Fibroblast of lung (primary cell): ENCODE data around the gene CHMP6. TPM values are rescaled to one million over a fixed set of nuclear protein-coding genes. Genes with fewer than 3 reads are reported as not detected.

Experiments used
- DNase-seq, 2 donors: peaks; one replicate each; pipeline versions ENCODE4 v3.0.0 to v3.0.0-alpha.2; 2010; ENCODE audit warnings: low read depth in 2 of 2
- H2AFZ ChIP-seq: 2 replicates; pipeline ENCODE4 v1.5.1; 2012; ENCODE audit warnings: low read length, control low read depth, inconsistent platforms
- H3K27ac ChIP-seq: 2 replicates; pipeline ENCODE4 v1.5.1; 2011; ENCODE audit warnings: low read length, control low read depth; ENCODE audit not compliant: insufficient read depth
- H3K27me3 ChIP-seq: 2 replicates; pipeline ENCODE4 v1.5.1; 2011; ENCODE audit warnings: mild to moderate bottlenecking, low read length; ENCODE audit not compliant: control insufficient read depth, insufficient read depth
- H3K36me3 ChIP-seq: 2 replicates; pipeline ENCODE4 v1.5.1; 2011; ENCODE audit warnings: low read length; ENCODE audit not compliant: control insufficient read depth, insufficient read depth
- H3K4me1 ChIP-seq: 2 replicates; pipeline ENCODE4 v1.5.1; 2011; ENCODE audit warnings: low read length; ENCODE audit not compliant: control insufficient read depth, insufficient read depth; ENCODE audit errors: extremely low read depth
- H3K4me2 ChIP-seq: 2 replicates; pipeline ENCODE4 v1.5.1; 2011; ENCODE audit warnings: low read length, control low read depth; ENCODE audit not compliant: insufficient read depth; ENCODE audit errors: extremely low read depth
- H3K4me3 ChIP-seq, 4 experiments: fragments of 200-600 bp in 1 of 4; sonication (generic) in 1 of 4; replicated peaks in 1 of 4; 2 replicates each; pipeline ENCODE4 v1.5.1; 2011 to 2016; ENCODE audit warnings: low read length in 4 of 4, low read depth in 3 of 4, mild to moderate bottlenecking in 3 of 4, control low read depth in 2 of 4, inconsistent platforms in 1 of 4, mixed read lengths in 1 of 4; ENCODE audit not compliant: insufficient read depth in 1 of 4; ENCODE audit errors: control extremely low read depth in 1 of 4
- H3K79me2 ChIP-seq: 2 replicates; pipeline ENCODE4 v1.5.1; 2012; ENCODE audit warnings: mild to moderate bottlenecking, low read length, inconsistent platforms; ENCODE audit not compliant: control insufficient read depth, insufficient read depth
- H3K9ac ChIP-seq: 2 replicates; pipeline ENCODE4 v1.5.1; 2011; ENCODE audit warnings: mild to moderate bottlenecking, low read length, control low read depth; ENCODE audit not compliant: insufficient read depth
- H3K9me3 ChIP-seq: 2 replicates; pipeline ENCODE4 v1.5.1; 2012; ENCODE audit warnings: low read depth, low read length; ENCODE audit not compliant: control insufficient read depth, insufficient read depth
- H4K20me1 ChIP-seq: 2 replicates; pipeline ENCODE4 v1.5.1; 2011; ENCODE audit warnings: low read length; ENCODE audit not compliant: control insufficient read depth, insufficient read depth; ENCODE audit errors: extremely low read depth
- CTCF ChIP-seq, 2 donors: IDR thresholded peaks in 1 of 2; conservative IDR thresholded peaks in 1 of 2; 1 replicate in 1 of 2; 2 replicates in 1 of 2; pipeline ENCODE4 v1.5.1; 2011 to 2012; ENCODE audit warnings: low read length in 2 of 2, control low read depth in 1 of 2, inconsistent platforms in 1 of 2, low read depth in 1 of 2, mild to moderate bottlenecking in 1 of 2
- EZH2 ChIP-seq: IDR thresholded peaks from 2 replicates; pipeline ENCODE4 v1.5.1; 2012; ENCODE audit warnings: low read length, control low read depth, mild to moderate bottlenecking; ENCODE audit errors: missing control alignments
- polyA plus RNA-seq, 2 donors: library from polyadenylated mRNA; depleted of rRNA in 1 of 2; stranded (reverse) in 1 of 2; unstranded in 1 of 2; fragments of >200 nt; gene quantifications; 2 replicates each; pipeline ENCODE4 v1.2.1, GENCODE V29; 2011 to 2012; ENCODE audit warnings: missing spikeins in 1 of 2
- total RNA-seq: library from RNA; depleted of rRNA; stranded (reverse); fragments of >200 nt; gene quantifications from 2 replicates; pipeline ENCODE4 v1.2.1, GENCODE V29; 2014

Gene CHMP6
- total and polyA plus RNA-seq, 2 donors (not counting 1 experiment from before 2014, with no cell fraction given), result 11.2 to 30.1 TPM

GRCh38 chr17:80960797-80961452 lies 30.7 kb upstream of the CHMP6 start:
- no peak overlapping the region for H3K27ac ChIP-seq
- H3K27me3 ChIP-seq, result no peaks in the 10 kb centered on the region
- no peak overlapping the region for H3K4me2 ChIP-seq
- H3K36me3 ChIP-seq, result peaks cover 5% of the 10 kb centered on the region
- peaks cover 10% of the 10 kb centered on the region for H3K4me1 ChIP-seq
- H3K79me2 ChIP-seq, result no peaks in the 10 kb centered on the region
- H3K9ac ChIP-seq, result no peak overlapping the region
- no peaks in the 10 kb centered on the region for H4K20me1 ChIP-seq
- H2AFZ ChIP-seq, result no peak overlapping the region
- TF ChIP-seq CTCF (conservative IDR thresholded peaks at IDR 0.05 in 1 of 2, IDR thresholded peaks at IDR 0.05 in 1 of 2; ENCODE audit: low read depth in 1 of 2, low read length in 2 of 2), result no peak
- no peak for TF ChIP-seq EZH2
- DNase-seq, result no peak
- H3K9me3 ChIP-seq, result no peaks in the 10 kb centered on the region
- H3K4me3 ChIP-seq, result no peak overlapping the region

- Histone ChIP-seq H3K4me1 (peaks cover 10% of the 10 kb centered on the region), H4K20me1 (no peaks in the 10 kb centered on the region), H3K27me3 (no peaks in the 10 kb centered on the region), H3K36me3 (peaks cover 5% of the 10 kb centered on the region), H2AFZ (no peak overlapping the region), H3K79me2 (no peaks in the 10 kb centered on the region), H3K27ac (no peak overlapping the region), H3K4me3 (no peak overlapping the region), H3K9me3 (no peaks in the 10 kb centered on the region), H3K9ac (no peak overlapping the region), H3K4me2 (no peak overlapping the region)
- no peak for TF ChIP-seq EZH2
- no peak for TF ChIP-seq CTCF (conservative IDR thresholded peaks at IDR 0.05 in 1 of 2, IDR thresholded peaks at IDR 0.05 in 1 of 2; ENCODE audit: low read depth in 1 of 2, low read length in 2 of 2)
- no peak for DNase-seq
Measured at GRCh38 chr17:80961541-80962330, 29.9 kb upstream of the CHMP6 start.
